Smooth muscle cell (in vitro differentiated cells): ENCODE results near the gene PATJ. TPM values are rescaled to one million over a fixed set of nuclear protein-coding genes. Genes with fewer than 3 reads are reported as not detected.

Source experiments
- DNase-seq: peaks from one replicate; lab custom pipeline; 2025; ENCODE audit not compliant: unreplicated experiment; lab: John Stamatoyannopoulos, UW
- H2AFZ ChIP-seq: fragments of 200-600 bp; sonication (generic); 2 replicates; pipeline ENCODE4 v1.6.0; 2016; ENCODE audit warnings: antibody characterized with exemption, low read depth, mild to moderate bottlenecking
- H3F3A ChIP-seq: fragments of 200-600 bp; sonication (generic); 2 replicates; pipeline ENCODE4 v1.6.0; 2017; ENCODE audit warnings: antibody characterized with exemption, low read depth
- H3K27ac ChIP-seq: fragments of 200-600 bp; sonication (generic); 2 replicates; pipeline ENCODE4 v1.5.1; 2016; ENCODE audit warnings: low read depth, mild to moderate bottlenecking
- H3K27me3 ChIP-seq: fragments of 200-600 bp; sonication (generic); 2 replicates; pipeline ENCODE4 v1.6.1; 2016; ENCODE audit warnings: low read depth, mild to moderate bottlenecking
- H3K36me3 ChIP-seq: fragments of 200-600 bp; sonication (generic); 2 replicates; pipeline ENCODE4 v1.5.1; 2016; ENCODE audit warnings: low read depth
- H3K4me1 ChIP-seq: fragments of 200-600 bp; sonication (generic); 2 replicates; pipeline ENCODE4 v1.5.1; 2016; ENCODE audit warnings: low read depth
- H3K4me2 ChIP-seq: fragments of 200-600 bp; sonication (generic); 2 replicates; pipeline ENCODE4 v1.6.0; 2016; ENCODE audit warnings: mild to moderate bottlenecking
- H3K4me3 ChIP-seq: fragments of 200-600 bp; sonication (generic); 2 replicates; pipeline ENCODE4 v1.5.1; 2016; ENCODE audit warnings: mild to moderate bottlenecking
- H3K79me2 ChIP-seq: fragments of 200-600 bp; sonication (generic); 2 replicates; pipeline ENCODE4 v1.6.0; 2016; ENCODE audit warnings: low read depth, mild to moderate bottlenecking
- H3K9ac ChIP-seq: fragments of 200-600 bp; sonication (generic); 2 replicates; pipeline ENCODE4 v1.6.0; 2016; ENCODE audit warnings: low read depth
- H3K9me3 ChIP-seq: fragments of 200-600 bp; sonication (generic); replicated peaks from 2 replicates; pipeline ENCODE4 v1.5.1; 2016; ENCODE audit warnings: low read depth
- H4K20me1 ChIP-seq: fragments of 200-600 bp; sonication (generic); 2 replicates; pipeline ENCODE4 v1.6.0; 2016; ENCODE audit warnings: low read depth
- WGBS: methylation state at CpG from one replicate; pipeline ENCODE4 v1.1.7; 2016; ENCODE audit warnings: low lambda C conversion rate; 5-methylcytosine and 5-hydroxymethylcytosine counted together
- polyA plus RNA-seq: library from polyadenylated mRNA; unstranded; fragments of >200 nt; fragmentation: Nextera tagmentation; extraction: Ambion mirVana; gene quantifications from 2 replicates; pipeline ENCODE4 v1.2.1, GENCODE V29; 2016
- total RNA-seq: library from RNA; depleted of rRNA; stranded (reverse); fragments of >200 nt; gene quantifications from 2 replicates; pipeline ENCODE4 v1.2.3, GENCODE V29; 2014
- TF ChIP-seq, protein P1 (sequence below): fragments of 200-600 bp; sonication (generic); IDR thresholded peaks from 2 replicates; pipeline ENCODE4 v1.5.1; 2017; ENCODE audit warnings: borderline replicate concordance, mild to moderate bottlenecking, antibody characterized with exemption; ENCODE audit not compliant: insufficient read depth, poor library complexity, severe bottlenecking

The PATJ gene
- total and polyA plus RNA-seq, 2 experiments from 2014 or later: 3.5 to 12.3 TPM

GRCh38 chr1:61995641-61996040 is 253.4 kb downstream of the PATJ start:
- WGBS: 100% methylated on average over 1 of the region's 1 CpG
- H3K4me3 ChIP-seq: no peak overlapping the region
- H3K79me2 ChIP-seq: no peaks in the 10 kb centered on the region
- H3K27me3 ChIP-seq: no peaks in the 10 kb centered on the region
- H3K36me3 ChIP-seq: no peaks in the 10 kb centered on the region
- no peaks in the 10 kb centered on the region for H4K20me1 ChIP-seq
- DNase-seq: no peak
- TF ChIP-seq, protein P1, sequence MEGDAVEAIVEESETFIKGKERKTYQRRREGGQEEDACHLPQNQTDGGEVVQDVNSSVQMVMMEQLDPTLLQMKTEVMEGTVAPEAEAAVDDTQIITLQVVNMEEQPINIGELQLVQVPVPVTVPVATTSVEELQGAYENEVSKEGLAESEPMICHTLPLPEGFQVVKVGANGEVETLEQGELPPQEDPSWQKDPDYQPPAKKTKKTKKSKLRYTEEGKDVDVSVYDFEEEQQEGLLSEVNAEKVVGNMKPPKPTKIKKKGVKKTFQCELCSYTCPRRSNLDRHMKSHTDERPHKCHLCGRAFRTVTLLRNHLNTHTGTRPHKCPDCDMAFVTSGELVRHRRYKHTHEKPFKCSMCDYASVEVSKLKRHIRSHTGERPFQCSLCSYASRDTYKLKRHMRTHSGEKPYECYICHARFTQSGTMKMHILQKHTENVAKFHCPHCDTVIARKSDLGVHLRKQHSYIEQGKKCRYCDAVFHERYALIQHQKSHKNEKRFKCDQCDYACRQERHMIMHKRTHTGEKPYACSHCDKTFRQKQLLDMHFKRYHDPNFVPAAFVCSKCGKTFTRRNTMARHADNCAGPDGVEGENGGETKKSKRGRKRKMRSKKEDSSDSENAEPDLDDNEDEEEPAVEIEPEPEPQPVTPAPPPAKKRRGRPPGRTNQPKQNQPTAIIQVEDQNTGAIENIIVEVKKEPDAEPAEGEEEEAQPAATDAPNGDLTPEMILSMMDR: no peak
- no peaks in the 10 kb centered on the region for H3K9me3 ChIP-seq
- H2AFZ ChIP-seq: no peak overlapping the region
- no peak overlapping the region for H3K27ac ChIP-seq
- no peaks in the 10 kb centered on the region for H3K4me1 ChIP-seq
- no peak overlapping the region for H3K9ac ChIP-seq
- no peaks in the 10 kb centered on the region for H3F3A ChIP-seq
- H3K4me2 ChIP-seq: no peak overlapping the region

DNA sequence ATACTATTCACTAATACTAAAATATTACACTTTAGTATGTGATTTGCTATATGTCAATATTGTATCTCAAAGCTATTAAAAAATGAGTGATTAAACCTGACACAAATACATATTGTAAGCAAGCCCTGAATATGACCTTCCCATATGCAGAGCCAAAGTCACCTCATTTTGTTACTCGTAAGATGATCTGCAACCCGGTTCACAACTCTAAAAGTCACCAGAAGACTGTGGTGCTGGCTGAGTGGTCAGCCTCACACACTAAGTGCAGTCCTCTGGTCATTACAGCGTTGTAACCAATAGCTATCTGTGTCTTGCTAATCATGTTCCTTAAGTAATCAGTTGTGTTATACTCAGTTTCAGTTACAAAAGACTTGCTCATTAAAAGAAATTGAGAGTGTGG is 254.8 kb downstream of the PATJ start:
- no peaks in the 10 kb centered on the region for H3K36me3 ChIP-seq
- 87% methylated on average over 3 of the region's 3 CpGs for WGBS
- TF ChIP-seq, protein P1: no peak

DNA sequence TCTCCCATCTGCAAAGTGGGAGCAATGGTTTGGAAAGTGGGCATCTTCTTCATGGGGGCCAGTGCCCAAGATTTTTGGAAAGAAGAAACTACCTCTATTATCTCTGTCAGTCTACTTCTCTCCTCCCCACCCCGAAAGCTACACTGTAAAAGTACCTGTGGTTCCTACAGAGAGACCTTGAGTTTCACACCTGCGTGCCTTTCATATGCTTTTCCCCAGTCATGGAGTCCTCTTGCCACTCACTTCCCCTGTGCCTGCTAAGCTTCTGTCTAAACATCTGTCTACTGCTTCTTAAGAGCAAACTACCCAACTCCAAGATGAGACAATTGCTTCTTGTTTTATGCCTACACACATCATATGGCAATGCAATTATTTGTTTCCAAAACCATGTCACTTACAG is 261.5 kb downstream of the PATJ start:
- DNase-seq: no peak
- WGBS: 81% methylated on average over 2 of the region's 2 CpGs
- no peak overlapping the region for H3K27ac ChIP-seq
- H3K79me2 ChIP-seq: no peaks in the 10 kb centered on the region
- no peaks in the 10 kb centered on the region for H3K4me1 ChIP-seq
- H4K20me1 ChIP-seq: no peaks in the 10 kb centered on the region
- H3K4me2 ChIP-seq: no peak overlapping the region
- H3K27me3 ChIP-seq: no peaks in the 10 kb centered on the region
- H3K9me3 ChIP-seq: no peaks in the 10 kb centered on the region
- no peak overlapping the region for H3K4me3 ChIP-seq
- no peaks in the 10 kb centered on the region for H3F3A ChIP-seq
- TF ChIP-seq, protein P1: no peak
- H3K36me3 ChIP-seq: no peaks in the 10 kb centered on the region
- H2AFZ ChIP-seq: no peak overlapping the region
- H3K9ac ChIP-seq: no peak overlapping the region

More for the DNA sequence above, 254.8 kb downstream of the PATJ start:
- no peak overlapping the region for H3K4me3 ChIP-seq
- no peak for DNase-seq
- no peaks in the 10 kb centered on the region for H3K27me3 ChIP-seq
- no peak overlapping the region for H3K27ac ChIP-seq
- no peaks in the 10 kb centered on the region for H3K4me1 ChIP-seq
- H3K9me3 ChIP-seq: no peaks in the 10 kb centered on the region
- H3K79me2 ChIP-seq: no peaks in the 10 kb centered on the region
- no peak overlapping the region for H2AFZ ChIP-seq
- no peaks in the 10 kb centered on the region for H3F3A ChIP-seq
- H4K20me1 ChIP-seq: no peaks in the 10 kb centered on the region
- H3K4me2 ChIP-seq: no peak overlapping the region
- no peak overlapping the region for H3K9ac ChIP-seq

DNA sequence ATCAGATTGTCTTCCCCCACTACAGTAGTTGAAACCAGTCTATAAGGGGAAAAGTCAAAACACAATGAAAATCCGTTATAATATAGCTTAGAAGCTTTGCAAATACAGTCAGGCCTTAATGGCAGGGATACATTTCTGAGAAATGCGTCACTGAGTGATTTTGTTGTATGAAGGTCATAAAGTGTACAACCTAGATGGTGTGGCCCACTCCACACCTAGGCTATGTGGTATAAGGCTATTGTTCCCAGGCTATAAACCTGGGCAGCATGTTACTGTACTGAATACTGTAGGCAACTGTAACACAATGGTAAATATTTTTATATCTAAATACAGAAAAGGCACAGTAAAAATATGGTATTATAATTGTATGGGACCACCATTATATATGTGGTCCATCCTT is 264.4 kb downstream of the PATJ start:
- Histone ChIP-seq H3K9me3 (no peaks in the 10 kb centered on the region), H2AFZ (no peak overlapping the region), H3K4me2 (no peak overlapping the region), H3K36me3 (no peaks in the 10 kb centered on the region), H3K9ac (no peak overlapping the region), H3K4me3 (no peak overlapping the region), H4K20me1 (no peaks in the 10 kb centered on the region), H3K27me3 (no peaks in the 10 kb centered on the region), H3K27ac (no peak overlapping the region), H3F3A (no peaks in the 10 kb centered on the region), H3K79me2 (no peaks in the 10 kb centered on the region), H3K4me1 (no peaks in the 10 kb centered on the region)
- TF ChIP-seq, protein P1: no peak
- no peak for DNase-seq
- WGBS: 69% methylated on average over 2 of the region's 2 CpGs
